Fibroblast of lung (primary cell): ENCODE measurements around the gene CBY2.

Experiments used
- CTCF ChIP-seq, 2 donors: IDR thresholded peaks in 1 of 2; conservative IDR thresholded peaks in 1 of 2; 1 replicate in 1 of 2; 2 replicates in 1 of 2; pipeline ENCODE4 v1.5.1; 2011 to 2012; ENCODE audit warnings: low read length in 2 of 2, control low read depth in 1 of 2, inconsistent platforms in 1 of 2, low read depth in 1 of 2, mild to moderate bottlenecking in 1 of 2
- EZH2 ChIP-seq: IDR thresholded peaks from 2 replicates; pipeline ENCODE4 v1.5.1; 2012; ENCODE audit warnings: low read length, control low read depth, mild to moderate bottlenecking; ENCODE audit errors: missing control alignments

GRCh38 chr13:45750566-45750965 is 48.4 kb downstream of the CBY2 start:
- TF ChIP-seq CTCF (conservative IDR thresholded peaks at IDR 0.05 in 1 of 2, IDR thresholded peaks at IDR 0.05 in 1 of 2; ENCODE audit: low read depth in 1 of 2, low read length in 2 of 2) (no peak), EZH2 (no peak)
